Endothelial cell of umbilical vein (primary cell): ENCODE results near the gene ANGPTL2.

Source experiments
- EZH2 ChIP-seq: IDR thresholded peaks from 2 replicates; pipeline ENCODE4 v1.6.1; 2012; ENCODE audit warnings: borderline replicate concordance, low read depth, mild to moderate bottlenecking, moderate library complexity, low read length, inconsistent platforms; ENCODE audit not compliant: severe bottlenecking
- FOS ChIP-seq: IDR thresholded peaks from 2 replicates; pipeline ENCODE4 v1.6.1; 2011; ENCODE audit warnings: mild to moderate bottlenecking, low read length, moderate library complexity, borderline replicate concordance; ENCODE audit not compliant: insufficient read depth
- POLR2A ChIP-seq: IDR thresholded peaks from 2 replicates; pipeline ENCODE4 v1.6.1; 2012; ENCODE audit warnings: low read depth, mild to moderate bottlenecking, control low read depth, low read length
- POLR2AphosphoS5 ChIP-seq: IDR thresholded peaks from 2 replicates; pipeline ENCODE4 v1.6.1; 2012; ENCODE audit warnings: low read depth, mild to moderate bottlenecking, control low read depth, low read length, moderate library complexity; ENCODE audit not compliant: insufficient read depth
- TF ChIP-seq, protein P1 (sequence below), 2 donors: IDR thresholded peaks; 1 replicate in 1 of 2; 2 replicates in 1 of 2; pipeline ENCODE4 v1.5.1; 2011; ENCODE audit warnings: low read length in 2 of 2, mild to moderate bottlenecking in 2 of 2, moderate library complexity in 2 of 2, control low read depth in 1 of 2, inconsistent platforms in 1 of 2, low read depth in 1 of 2; ENCODE audit not compliant: insufficient read depth in 1 of 2; ENCODE audit errors: extremely low read depth in 1 of 2
- TF ChIP-seq, protein P2 (sequence below): IDR thresholded peaks from 2 replicates; pipeline ENCODE4 v1.6.1; 2011; ENCODE audit not compliant: insufficient read depth, insufficient read length

DNA sequence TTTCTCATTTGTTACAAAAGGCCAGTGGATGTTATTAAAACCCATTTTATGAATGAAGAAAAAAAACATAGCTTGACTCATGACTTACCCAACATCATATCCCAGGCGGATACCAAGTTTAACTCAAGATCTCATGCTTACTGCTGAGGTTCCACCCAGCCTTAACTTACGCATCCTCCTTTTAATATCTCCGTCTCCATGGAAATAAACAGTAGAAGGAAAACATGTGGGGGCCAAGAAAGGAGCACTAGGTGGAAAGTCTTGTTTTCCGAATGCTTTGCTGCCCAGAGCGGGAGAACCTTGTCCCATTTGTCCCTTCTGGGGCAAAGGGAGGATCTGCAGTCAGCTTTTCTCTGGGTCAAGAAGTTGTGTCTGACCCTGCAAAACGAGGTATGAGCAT, 44.1 kb downstream of the ANGPTL2 start:
- TF ChIP-seq, protein P1, sequence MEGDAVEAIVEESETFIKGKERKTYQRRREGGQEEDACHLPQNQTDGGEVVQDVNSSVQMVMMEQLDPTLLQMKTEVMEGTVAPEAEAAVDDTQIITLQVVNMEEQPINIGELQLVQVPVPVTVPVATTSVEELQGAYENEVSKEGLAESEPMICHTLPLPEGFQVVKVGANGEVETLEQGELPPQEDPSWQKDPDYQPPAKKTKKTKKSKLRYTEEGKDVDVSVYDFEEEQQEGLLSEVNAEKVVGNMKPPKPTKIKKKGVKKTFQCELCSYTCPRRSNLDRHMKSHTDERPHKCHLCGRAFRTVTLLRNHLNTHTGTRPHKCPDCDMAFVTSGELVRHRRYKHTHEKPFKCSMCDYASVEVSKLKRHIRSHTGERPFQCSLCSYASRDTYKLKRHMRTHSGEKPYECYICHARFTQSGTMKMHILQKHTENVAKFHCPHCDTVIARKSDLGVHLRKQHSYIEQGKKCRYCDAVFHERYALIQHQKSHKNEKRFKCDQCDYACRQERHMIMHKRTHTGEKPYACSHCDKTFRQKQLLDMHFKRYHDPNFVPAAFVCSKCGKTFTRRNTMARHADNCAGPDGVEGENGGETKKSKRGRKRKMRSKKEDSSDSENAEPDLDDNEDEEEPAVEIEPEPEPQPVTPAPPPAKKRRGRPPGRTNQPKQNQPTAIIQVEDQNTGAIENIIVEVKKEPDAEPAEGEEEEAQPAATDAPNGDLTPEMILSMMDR (IDR thresholded peaks at IDR 0.05; ENCODE audit: extremely low read depth in 1 of 2, insufficient read depth in 1 of 2, low read depth in 1 of 2, low read length in 2 of 2), result no peak
- no peak for TF ChIP-seq POLR2AphosphoS5
- no peak for TF ChIP-seq FOS
- TF ChIP-seq, protein P2, sequence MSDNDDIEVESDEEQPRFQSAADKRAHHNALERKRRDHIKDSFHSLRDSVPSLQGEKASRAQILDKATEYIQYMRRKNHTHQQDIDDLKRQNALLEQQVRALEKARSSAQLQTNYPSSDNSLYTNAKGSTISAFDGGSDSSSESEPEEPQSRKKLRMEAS, result no peak
- no peak for TF ChIP-seq EZH2
- no peak for TF ChIP-seq POLR2A
